Hepatocyte (in vitro differentiated cells): Measurements from ENCODE around the gene EML3.

ENCODE experiments used
- EZH2 ChIP-seq: fragments of 200-600 bp; sonication (generic); IDR thresholded peaks from 2 replicates; pipeline ENCODE4 v1.6.1; 2016; ENCODE audit warnings: antibody characterized with exemption, mild to moderate bottlenecking, borderline replicate concordance
- EZH2phosphoT487 ChIP-seq: fragments of 200-600 bp; sonication (generic); IDR thresholded peaks from one replicate; pipeline ENCODE4 v1.6.1; 2018; ENCODE audit warnings: antibody characterized with exemption, mild to moderate bottlenecking, low read depth, moderate library complexity; ENCODE audit not compliant: unreplicated experiment, severe bottlenecking
- TF ChIP-seq, protein P1 (sequence below): fragments of 200-600 bp; sonication (generic); IDR thresholded peaks from 2 replicates; pipeline ENCODE4 v1.5.1; 2016; ENCODE audit warnings: antibody characterized with exemption, mild to moderate bottlenecking; ENCODE audit not compliant: poor library complexity

GRCh38 chr11:62648185-62648966 is 35.8 kb upstream of the EML3 start:
- TF ChIP-seq EZH2 (no peak), EZH2phosphoT487 (no peak)
- TF ChIP-seq, protein P1, sequence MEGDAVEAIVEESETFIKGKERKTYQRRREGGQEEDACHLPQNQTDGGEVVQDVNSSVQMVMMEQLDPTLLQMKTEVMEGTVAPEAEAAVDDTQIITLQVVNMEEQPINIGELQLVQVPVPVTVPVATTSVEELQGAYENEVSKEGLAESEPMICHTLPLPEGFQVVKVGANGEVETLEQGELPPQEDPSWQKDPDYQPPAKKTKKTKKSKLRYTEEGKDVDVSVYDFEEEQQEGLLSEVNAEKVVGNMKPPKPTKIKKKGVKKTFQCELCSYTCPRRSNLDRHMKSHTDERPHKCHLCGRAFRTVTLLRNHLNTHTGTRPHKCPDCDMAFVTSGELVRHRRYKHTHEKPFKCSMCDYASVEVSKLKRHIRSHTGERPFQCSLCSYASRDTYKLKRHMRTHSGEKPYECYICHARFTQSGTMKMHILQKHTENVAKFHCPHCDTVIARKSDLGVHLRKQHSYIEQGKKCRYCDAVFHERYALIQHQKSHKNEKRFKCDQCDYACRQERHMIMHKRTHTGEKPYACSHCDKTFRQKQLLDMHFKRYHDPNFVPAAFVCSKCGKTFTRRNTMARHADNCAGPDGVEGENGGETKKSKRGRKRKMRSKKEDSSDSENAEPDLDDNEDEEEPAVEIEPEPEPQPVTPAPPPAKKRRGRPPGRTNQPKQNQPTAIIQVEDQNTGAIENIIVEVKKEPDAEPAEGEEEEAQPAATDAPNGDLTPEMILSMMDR, result no peak
